HG03064 (cell line): ENCODE measurements around the gene COQ8A.
"Not testable (repeated sequence)": the region's sequence is repeated elsewhere in the genome, so short reads cannot be mapped to it uniquely, and the experiment has no call there.

Experiments used
- ATAC-seq: cut with Tn5 transposase; IDR thresholded peaks from one replicate; pipeline ENCODE4 v1.9.1; 2021; ENCODE audit warnings: low read depth; ENCODE audit not compliant: unreplicated experiment

The COQ8A gene

DNA sequence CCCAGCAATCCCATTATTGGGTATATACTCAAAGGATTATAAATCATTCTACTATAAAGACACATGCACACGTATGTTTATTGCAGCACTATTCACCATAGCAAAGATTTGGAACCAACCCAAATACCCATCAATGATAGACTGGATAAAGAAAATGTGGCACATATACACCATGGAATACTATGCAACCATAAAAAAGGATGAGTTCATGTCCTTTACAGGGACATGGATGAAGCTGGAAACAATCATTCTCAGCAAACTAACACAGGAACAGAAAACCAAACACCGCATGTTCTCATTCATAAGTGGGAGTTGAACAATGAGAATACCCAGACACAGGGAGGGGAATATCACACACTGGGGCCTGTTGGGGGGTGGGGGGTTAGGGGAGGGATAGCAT lies 59.5 kb downstream of the COQ8A start:
- ATAC-seq, result not testable (repeated sequence)

DNA sequence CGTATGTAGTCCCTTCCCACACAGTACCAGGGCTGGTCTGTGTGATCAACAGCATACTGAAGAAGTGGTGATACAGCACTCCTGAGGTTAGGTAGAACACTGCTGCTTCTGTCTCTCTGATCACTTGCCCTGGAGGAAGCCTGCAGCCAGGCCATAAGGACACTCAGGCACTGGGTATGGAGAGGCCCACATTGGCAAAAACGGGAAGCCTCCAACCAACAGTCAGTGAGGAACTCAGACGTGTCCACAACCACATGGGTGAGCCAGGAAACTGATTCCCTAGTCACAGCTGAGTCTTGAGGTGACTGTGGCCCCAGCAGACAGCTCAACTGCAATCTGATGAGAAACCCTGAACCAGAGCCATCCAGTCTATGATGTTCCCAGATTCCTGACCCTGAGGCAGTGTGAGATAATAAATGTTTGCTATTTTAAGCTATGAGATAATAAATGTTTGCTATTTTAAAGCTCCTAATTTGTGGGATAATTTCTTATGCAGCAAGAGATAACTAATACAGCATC lies 62.5 kb downstream of the COQ8A start:
- no peak for ATAC-seq

DNA sequence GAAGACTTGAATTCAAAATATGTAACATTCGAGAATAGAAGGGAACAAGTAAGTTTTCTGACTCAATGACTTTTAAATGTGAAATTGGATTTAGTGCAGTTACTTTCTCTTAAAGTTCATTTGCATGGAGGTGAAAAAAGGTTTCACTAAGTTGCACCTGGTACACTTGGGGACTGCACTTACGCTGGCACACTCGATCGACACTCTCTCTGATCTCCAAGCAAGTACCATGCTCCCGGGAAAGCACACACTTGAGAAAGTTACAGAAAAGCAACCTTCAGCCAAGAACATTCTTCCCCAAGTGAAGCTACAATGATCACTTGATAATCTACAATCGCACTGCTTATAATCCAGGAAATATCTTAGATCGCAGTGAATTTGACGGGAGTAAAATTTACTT lies 63.1 kb downstream of the COQ8A start:
- no peak for ATAC-seq

DNA sequence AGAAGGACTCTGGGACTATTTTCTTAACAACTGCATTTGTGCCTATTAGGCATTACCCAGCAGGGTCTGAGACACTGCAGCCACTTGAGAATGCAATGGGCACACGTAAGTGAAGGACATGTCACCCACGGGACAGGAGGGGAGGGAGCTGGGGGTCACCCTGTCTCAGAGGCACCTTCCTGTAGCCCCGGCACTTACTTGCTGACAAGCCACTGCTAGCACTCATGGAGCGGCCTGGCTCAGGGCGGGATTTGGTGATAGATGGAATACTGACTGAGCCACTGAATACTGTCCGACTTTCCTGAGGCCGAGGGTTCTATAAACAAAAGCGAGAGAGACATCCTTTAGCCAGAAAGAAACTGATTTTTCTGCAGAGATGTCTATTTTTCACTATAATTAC lies 64.7 kb downstream of the COQ8A start:
- ATAC-seq, result no peak

DNA sequence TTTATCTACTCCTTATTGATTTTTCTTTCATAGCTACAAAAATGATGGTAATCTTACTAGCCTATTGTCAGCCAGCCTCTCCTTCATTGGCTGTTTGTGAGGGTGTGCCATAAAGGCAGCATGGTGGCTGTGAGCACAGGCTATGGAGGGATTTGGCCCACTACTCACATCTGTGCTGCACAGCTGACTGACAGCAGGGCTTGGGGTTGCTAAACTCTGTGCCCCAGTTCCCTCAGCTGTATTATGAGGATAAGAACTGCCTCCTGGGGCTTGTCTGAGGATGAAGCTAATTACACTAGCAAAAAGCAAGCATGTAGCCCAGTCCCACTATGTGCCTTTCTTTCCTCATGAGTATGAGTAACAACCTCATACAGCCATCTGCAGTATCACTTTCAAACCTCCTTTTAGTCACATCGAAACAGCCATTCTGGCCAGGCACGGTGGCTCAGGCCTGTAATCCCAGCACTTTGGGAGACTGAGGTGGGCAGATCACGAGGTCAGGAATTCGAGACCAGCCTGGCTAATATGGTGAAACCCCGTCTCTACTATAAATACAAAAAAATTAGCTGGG lies 66.2 kb downstream of the COQ8A start:
- ATAC-seq, result peak; percentile 72

DNA sequence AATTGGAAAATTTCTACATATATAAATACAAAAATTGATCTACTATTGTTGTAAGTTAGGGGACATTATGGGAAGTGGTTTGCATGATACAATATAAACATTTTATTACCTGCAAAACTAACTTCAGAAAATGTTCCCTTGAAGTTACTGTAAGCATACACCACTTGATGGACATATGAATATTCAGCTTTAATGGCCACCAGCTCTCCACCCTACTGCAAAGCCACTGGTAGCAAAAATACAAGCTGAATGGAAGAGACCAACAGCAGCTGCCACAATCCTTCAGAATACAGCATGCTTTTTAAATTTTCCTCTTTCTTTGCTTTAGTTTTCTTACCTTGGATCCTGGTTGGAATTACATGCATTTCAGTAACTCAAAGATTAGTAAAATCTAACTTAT lies 69.8 kb downstream of the COQ8A start:
- ATAC-seq, result no peak

DNA sequence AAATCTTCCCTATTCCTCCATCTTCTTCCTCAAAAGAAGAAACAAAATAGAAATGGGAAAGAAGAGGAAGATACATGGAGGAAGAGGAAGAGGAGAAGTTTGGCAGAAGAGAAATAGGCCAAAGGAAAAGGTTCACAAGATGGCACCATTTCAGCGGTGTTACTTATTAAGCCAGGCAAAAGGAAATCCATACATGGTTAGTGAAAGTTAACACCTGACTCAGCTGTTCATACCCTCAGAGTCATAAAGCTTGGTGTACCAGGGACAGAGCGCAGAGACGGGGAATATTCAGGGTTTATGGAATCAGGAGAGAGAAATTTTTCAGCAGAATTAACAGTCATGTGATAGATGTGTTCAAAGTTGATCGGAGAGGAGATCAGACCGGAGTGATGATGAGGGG lies 70.6 kb downstream of the COQ8A start:
- no peak for ATAC-seq

DNA sequence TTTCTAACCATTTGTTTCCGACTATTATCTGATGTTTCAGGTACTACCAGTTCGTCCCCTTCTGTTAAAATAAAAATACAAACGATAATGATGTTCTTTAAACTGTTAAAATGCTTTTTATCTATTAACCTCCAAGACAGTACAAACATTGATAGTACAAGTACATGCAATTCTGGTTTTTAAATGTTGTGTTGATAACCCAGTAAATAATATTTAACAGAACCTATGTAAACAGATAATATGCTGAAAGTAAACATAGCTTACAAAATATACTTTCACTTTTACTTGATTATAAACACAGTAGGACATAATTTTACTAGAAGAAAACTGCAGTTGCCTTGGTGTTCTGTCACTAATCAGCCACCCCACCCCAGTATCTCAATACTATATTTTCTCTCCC lies 76.9 kb downstream of the COQ8A start:
- no peak for ATAC-seq

DNA sequence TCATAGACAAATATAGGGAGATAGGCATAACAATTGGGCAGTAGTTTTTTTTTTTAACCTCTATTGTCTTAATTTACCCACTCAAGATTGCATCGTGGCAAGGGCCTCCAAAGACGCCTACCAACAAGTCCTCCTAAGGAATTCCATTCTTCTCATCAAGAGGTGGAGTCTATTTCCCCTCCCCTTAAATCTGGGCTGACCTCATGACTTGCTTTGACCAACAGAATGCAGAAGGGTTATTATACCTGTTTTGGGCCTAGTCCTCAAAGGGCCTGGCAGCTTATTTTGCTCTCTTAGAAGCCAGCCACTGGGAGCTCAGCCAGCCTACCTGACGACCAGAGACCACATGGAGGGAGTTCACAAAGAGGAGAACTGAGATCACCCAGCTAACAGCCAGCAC lies 92.3 kb downstream of the COQ8A start:
- no peak for ATAC-seq

DNA sequence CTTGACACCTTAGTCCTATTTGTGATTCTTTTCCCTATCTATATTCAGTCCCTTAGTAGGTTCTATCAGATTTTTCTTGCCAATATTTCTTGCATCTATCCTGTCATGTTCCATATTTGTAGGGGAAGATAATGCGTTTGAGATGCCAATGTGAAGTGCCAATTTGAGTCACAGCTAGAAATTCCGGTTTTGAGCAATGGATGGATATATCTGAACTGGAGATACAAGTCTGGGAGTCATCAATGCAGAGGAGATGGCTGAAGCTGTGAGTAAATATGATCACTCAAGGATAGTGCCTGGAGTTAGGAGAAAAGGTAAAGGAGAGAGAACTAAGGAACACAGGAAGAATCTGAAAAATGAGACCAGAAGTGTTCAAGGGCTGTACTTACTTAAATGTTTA lies 93.8 kb downstream of the COQ8A start:
- ATAC-seq, result no peak

DNA sequence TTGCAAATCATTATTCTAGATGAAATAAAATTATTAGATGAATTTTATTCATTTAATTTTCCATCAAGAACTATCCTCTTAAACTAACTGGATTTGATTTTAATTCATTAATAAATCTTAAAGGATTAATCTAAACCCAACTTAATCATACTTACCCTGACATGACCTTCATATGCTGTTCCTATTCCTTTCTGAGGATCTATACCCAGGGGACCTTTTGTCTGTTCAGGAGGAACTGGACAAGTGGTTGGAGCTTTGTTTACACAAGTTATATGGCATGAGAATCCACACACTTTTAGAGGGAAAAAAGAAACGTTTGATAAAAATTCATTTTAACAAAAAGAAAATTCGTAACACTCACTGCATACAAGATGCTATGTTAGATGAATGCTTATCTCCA lies 95.2 kb downstream of the COQ8A start:
- no peak for ATAC-seq

DNA sequence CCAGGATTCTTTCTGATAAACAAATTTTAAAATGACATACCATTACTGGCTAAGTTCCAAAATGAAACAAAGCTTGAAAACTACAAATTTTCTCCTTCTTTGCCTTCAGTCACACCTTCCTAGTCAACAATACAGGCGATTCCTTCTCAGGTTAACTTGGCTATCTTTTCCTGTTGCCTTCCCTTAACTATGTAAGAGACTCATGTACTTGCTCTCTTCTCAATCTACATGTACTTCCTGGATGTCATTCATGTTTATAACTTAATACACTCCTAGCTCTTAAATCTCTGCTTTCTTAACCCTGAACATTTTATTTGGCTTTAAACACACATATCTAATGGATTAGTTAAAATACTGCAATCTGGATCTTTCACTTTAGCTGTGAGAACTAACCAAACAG lies 97.0 kb downstream of the COQ8A start:
- no peak for ATAC-seq
